ENCODE measurements around the gene DMRTC2. TPM values are rescaled to one million over a fixed set of nuclear protein-coding genes. Genes with fewer than 3 reads are reported as not detected.

DMRTC2 gene
- total RNA-seq, 1 experiment from 2014 or later: not detected

DNA sequence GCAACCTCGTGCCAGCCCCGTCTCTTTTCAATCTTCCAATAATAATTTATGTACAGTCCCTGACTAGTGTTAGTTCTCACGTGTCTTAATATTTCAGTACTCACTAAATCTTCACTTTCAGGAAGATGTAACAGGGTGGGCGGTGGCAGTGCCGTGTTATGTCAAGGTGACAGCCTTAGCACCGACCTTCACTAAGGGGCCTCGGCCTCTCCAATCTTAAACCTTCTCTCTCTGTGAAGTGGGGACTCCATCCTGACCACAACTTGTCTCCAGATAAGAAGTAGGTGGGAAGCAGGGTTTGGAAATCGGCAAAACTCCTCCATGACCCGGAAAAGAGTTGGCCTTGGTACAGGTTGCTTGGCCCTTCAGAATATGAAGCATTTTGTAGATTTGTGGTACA lies 17.0 kb downstream of the DMRTC2 start:
- Histone ChIP-seq H3K27ac (ENCODE audit: low read depth, low read length) (peak overlapping the region; percentile 99), H3K9me2 (ENCODE audit: insufficient read depth) (no peaks in the 10 kb centered on the region), H3K79me2 (ENCODE audit: insufficient read depth, low read length) (peaks cover 66% of the 10 kb centered on the region), H3K4me3 (replicated peaks in 1 of 2; ENCODE audit: low read depth in 1 of 2, low read length in 2 of 2) (peak overlapping the region; percentile 73 to 100), H3K36me3 (ENCODE audit: control insufficient read depth in 1 of 2, insufficient read depth in 2 of 2, low read length in 2 of 2) (peaks cover 52 to 60% of the 10 kb centered on the region in 2 experiments), H4K20me1 (ENCODE audit: insufficient read depth) (peaks cover 30% of the 10 kb centered on the region; the same call in 1 of the 2 replicates), H3K9ac (ENCODE audit: low read length) (peak overlapping the region; percentile 96), H3K9me3 (ENCODE audit: control insufficient read depth in 1 of 2, insufficient read depth in 1 of 2, low read depth in 1 of 2, low read length in 2 of 2) (no peaks in the 10 kb centered on the region), H3K27me3 (ENCODE audit: insufficient read depth, low read length) (no peaks in the 10 kb centered on the region), H2AFZ (ENCODE audit: low read depth, low read length, poor library complexity, severe bottlenecking) (no peak overlapping the region), H3K4me2 (ENCODE audit: low read length) (peak overlapping the region; percentile 88), H3K4me1 (ENCODE audit: control insufficient read depth in 1 of 2, insufficient read depth in 2 of 2, low read length in 2 of 2) (peaks cover 26 to 59% of the 10 kb centered on the region in 2 experiments)
- TF ChIP-seq CEBPB (IDR thresholded peaks at IDR 0.05; ENCODE audit: low read depth) (no peak), YY1 (IDR thresholded peaks at IDR 0.05; ENCODE audit: extremely low read depth, insufficient replicate concordance, low read depth, low read length) (no peak), SP1 (IDR thresholded peaks at IDR 0.05; ENCODE audit: low read depth) (no peak), EZH2phosphoT487 (IDR thresholded peaks at IDR 0.05; ENCODE audit: borderline replicate concordance) (no peak), TCF7L2 (IDR thresholded peaks at IDR 0.05; ENCODE audit: borderline replicate concordance, extremely low read depth, insufficient read depth, insufficient read length) (no peak)
- POLR2A ChIA-PET: interaction anchor here (0.6 to 3.2 kb wide), 3 partner anchors 11 to 97 kb away, joined by 4 to 18 read pairs (median 4); partner anchors contain the start of genes ARHGEF1 and RABAC1
- DNase-seq (ENCODE audit: low read depth, low spot score): no peak
- ATAC-seq: no peak
- BruUV-seq (replicated peaks): no TSS peak
- CTCF ChIA-PET: no interaction called here
- RAD21 ChIA-PET (ENCODE audit: low non-redundant PET in 1 of 2, low total read pairs in 2 of 2, uncharacterized antibody in 2 of 2, unreplicated experiment in 2 of 2): no interaction called here
- intact Hi-C loops (cut with micrococcal nuclease): no loop called here

DNA sequence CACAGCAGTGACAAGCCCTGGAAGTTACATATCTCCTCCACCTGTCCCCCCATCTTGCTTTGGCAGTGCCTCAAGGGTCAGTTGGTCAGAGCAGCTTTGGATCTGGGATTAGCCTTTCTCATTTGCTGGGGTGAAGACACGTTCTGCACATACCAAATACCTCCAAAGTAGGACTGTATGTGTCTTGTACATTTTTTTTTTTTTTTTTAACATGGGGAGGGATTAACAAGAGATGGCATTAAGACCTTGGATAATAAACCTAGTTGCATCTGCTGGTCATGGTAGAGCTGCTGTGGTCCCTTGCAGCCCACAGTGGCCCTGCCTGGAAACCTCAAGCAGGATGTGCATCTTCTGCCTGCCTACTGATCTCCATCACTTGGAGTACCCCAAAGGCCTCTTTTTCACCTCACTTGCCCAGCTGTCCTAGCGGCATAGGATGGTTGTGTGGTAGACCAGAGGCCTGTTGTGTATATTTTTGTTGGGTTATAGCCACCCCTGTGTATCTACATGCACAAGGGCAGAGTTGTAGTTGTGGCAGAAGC lies 17.7 kb downstream of the DMRTC2 start:
- H2AFZ ChIP-seq (ENCODE audit: low read depth, low read length, poor library complexity, severe bottlenecking): no peak overlapping the region
- H3K4me1 ChIP-seq (ENCODE audit: control insufficient read depth in 1 of 2, insufficient read depth in 2 of 2, low read length in 2 of 2): peaks cover 26 to 62% of the 10 kb centered on the region in 2 experiments
- H3K79me2 ChIP-seq (ENCODE audit: insufficient read depth, low read length): peaks cover 73% of the 10 kb centered on the region
- H3K27me3 ChIP-seq (ENCODE audit: insufficient read depth, low read length): no peaks in the 10 kb centered on the region
- H3K9me3 ChIP-seq (ENCODE audit: control insufficient read depth in 1 of 2, insufficient read depth in 1 of 2, low read depth in 1 of 2, low read length in 2 of 2): no peaks in the 10 kb centered on the region
- RAD21 ChIA-PET (ENCODE audit: low non-redundant PET in 1 of 2, low total read pairs in 2 of 2, uncharacterized antibody in 2 of 2, unreplicated experiment in 2 of 2): no interaction called here
- CTCF ChIA-PET: no interaction called here
- peaks cover 56 to 67% of the 10 kb centered on the region in 2 experiments for H3K36me3 ChIP-seq (ENCODE audit: control insufficient read depth in 1 of 2, insufficient read depth in 2 of 2, low read length in 2 of 2)
- ATAC-seq (no peak), DNase-seq (ENCODE audit: low read depth, low spot score) (no peak)
- peak overlapping the region; percentile 99 for H3K27ac ChIP-seq (ENCODE audit: low read depth, low read length)
- TF ChIP-seq, protein P1, sequence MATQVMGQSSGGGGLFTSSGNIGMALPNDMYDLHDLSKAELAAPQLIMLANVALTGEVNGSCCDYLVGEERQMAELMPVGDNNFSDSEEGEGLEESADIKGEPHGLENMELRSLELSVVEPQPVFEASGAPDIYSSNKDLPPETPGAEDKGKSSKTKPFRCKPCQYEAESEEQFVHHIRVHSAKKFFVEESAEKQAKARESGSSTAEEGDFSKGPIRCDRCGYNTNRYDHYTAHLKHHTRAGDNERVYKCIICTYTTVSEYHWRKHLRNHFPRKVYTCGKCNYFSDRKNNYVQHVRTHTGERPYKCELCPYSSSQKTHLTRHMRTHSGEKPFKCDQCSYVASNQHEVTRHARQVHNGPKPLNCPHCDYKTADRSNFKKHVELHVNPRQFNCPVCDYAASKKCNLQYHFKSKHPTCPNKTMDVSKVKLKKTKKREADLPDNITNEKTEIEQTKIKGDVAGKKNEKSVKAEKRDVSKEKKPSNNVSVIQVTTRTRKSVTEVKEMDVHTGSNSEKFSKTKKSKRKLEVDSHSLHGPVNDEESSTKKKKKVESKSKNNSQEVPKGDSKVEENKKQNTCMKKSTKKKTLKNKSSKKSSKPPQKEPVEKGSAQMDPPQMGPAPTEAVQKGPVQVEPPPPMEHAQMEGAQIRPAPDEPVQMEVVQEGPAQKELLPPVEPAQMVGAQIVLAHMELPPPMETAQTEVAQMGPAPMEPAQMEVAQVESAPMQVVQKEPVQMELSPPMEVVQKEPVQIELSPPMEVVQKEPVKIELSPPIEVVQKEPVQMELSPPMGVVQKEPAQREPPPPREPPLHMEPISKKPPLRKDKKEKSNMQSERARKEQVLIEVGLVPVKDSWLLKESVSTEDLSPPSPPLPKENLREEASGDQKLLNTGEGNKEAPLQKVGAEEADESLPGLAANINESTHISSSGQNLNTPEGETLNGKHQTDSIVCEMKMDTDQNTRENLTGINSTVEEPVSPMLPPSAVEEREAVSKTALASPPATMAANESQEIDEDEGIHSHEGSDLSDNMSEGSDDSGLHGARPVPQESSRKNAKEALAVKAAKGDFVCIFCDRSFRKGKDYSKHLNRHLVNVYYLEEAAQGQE (IDR thresholded peaks at IDR 0.05; ENCODE audit: low read depth): no peak
- no peak for TF ChIP-seq SRF (IDR thresholded peaks at IDR 0.05; ENCODE audit: low read depth)
- no peak for TF ChIP-seq FOSL1 (IDR thresholded peaks at IDR 0.05; ENCODE audit: low read depth)
- TF ChIP-seq EZH2 (IDR thresholded peaks at IDR 0.05): no peak
- no peak for TF ChIP-seq EZH2phosphoT487 (IDR thresholded peaks at IDR 0.05; ENCODE audit: borderline replicate concordance)
- no peak for TF ChIP-seq CEBPB (IDR thresholded peaks at IDR 0.05; ENCODE audit: low read depth)
- TF ChIP-seq ELF1 (IDR thresholded peaks at IDR 0.05; ENCODE audit: borderline replicate concordance, low read depth): no peak
- TF ChIP-seq POLR2AphosphoS5 (IDR thresholded peaks at IDR 0.05; ENCODE audit: low read depth, low read length): 0 out of 2 replicates have a peak, but pooled peaks have one; percentile 14
- no peaks in the 10 kb centered on the region for H3K9me2 ChIP-seq (ENCODE audit: insufficient read depth)
- intact Hi-C loops (cut with micrococcal nuclease): no loop called here
- peaks cover 33% of the 10 kb centered on the region; the same call in 1 of the 2 replicates for H4K20me1 ChIP-seq (ENCODE audit: insufficient read depth)
- no TSS peak for BruUV-seq (replicated peaks)
- POLR2A ChIA-PET: interaction anchor here (1.4 to 1.5 kb wide), 2 partner anchors 11 to 22 kb away, joined by 4 read pairs; no protein-coding TSS in a partner anchor
- no peak overlapping the region; a peak in 1 of 4 replicates for H3K4me3 ChIP-seq (replicated peaks in 1 of 2; ENCODE audit: low read depth in 1 of 2, low read length in 2 of 2)
- H3K9ac ChIP-seq (ENCODE audit: low read length): peak overlapping the region; percentile 96
- peak overlapping the region; percentile 88 for H3K4me2 ChIP-seq (ENCODE audit: low read length)

All from HCT116 (cell line).